Effector CD8-positive, alpha-beta T cell (primary cell): ENCODE results near the gene RPRD1B.

Experiments used
- DNase-seq: peaks from one replicate; lab custom pipeline; 2025; lab: John Stamatoyannopoulos, UW

The RPRD1B gene

GRCh38 chr20:38036366-38036765 lies 2.8 kb downstream of the RPRD1B start:
- no peak for DNase-seq

GRCh38 chr20:38040276-38040675 lies 6.7 kb downstream of the RPRD1B start:
- no peak for DNase-seq

GRCh38 chr20:38043512-38044300 lies 10.2 kb downstream of the RPRD1B start:
- no peak for DNase-seq

- DNase-seq: no peak
Measured at GRCh38 chr20:38044685-38045084, 11.1 kb downstream of the RPRD1B start.

- DNase-seq: no peak
Measured at GRCh38 chr20:38046572-38046971, 13.0 kb downstream of the RPRD1B start.

- no peak for DNase-seq
Measured at GRCh38 chr20:38049800-38050199, 16.3 kb downstream of the RPRD1B start.

GRCh38 chr20:38050686-38051085 lies 17.1 kb downstream of the RPRD1B start:
- DNase-seq: no peak

GRCh38 chr20:38052870-38053269 lies 19.3 kb downstream of the RPRD1B start:
- no peak for DNase-seq

GRCh38 chr20:38054647-38055046 lies 21.1 kb downstream of the RPRD1B start:
- DNase-seq: no peak

- no peak for DNase-seq
Measured at GRCh38 chr20:38055294-38055693, 21.7 kb downstream of the RPRD1B start.

- no peak for DNase-seq
Measured at GRCh38 chr20:38055848-38056247, 22.3 kb downstream of the RPRD1B start.

- DNase-seq: peak; percentile 70
Measured at GRCh38 chr20:38057351-38057972, 23.9 kb downstream of the RPRD1B start.

- DNase-seq: no peak
Measured at GRCh38 chr20:38059832-38060231, 26.3 kb downstream of the RPRD1B start.

GRCh38 chr20:38060536-38060935 lies 27.0 kb downstream of the RPRD1B start:
- no peak for DNase-seq

GRCh38 chr20:38061109-38061508 lies 27.6 kb downstream of the RPRD1B start:
- DNase-seq: no peak

- no peak for DNase-seq
Measured at GRCh38 chr20:38062890-38063289, 29.3 kb downstream of the RPRD1B start.

- no peak for DNase-seq
Measured at GRCh38 chr20:38063911-38064530, 30.5 kb downstream of the RPRD1B start.

- DNase-seq: no peak
Measured at GRCh38 chr20:38065764-38066375, 32.3 kb downstream of the RPRD1B start.

GRCh38 chr20:38066969-38067716 lies 33.6 kb downstream of the RPRD1B start:
- DNase-seq: no peak

- no peak for DNase-seq
Measured at GRCh38 chr20:38067717-38068365, 34.3 kb downstream of the RPRD1B start.

GRCh38 chr20:38072898-38073297 lies 39.4 kb downstream of the RPRD1B start:
- DNase-seq: no peak
